Stimulated activated CD4-positive, alpha-beta T cell treated with anti-CD3 and anti-CD28 coated beads, Interleukin-15, amount 100 ng/mL, for 48 hours (primary cell): ENCODE data around the gene MED27.
"Not testable (repeated sequence)": the region's sequence is repeated elsewhere in the genome, so short reads cannot be mapped to it uniquely, and the experiment has no call there.

Experiments used
- DNase-seq, 2 donors: peaks; one replicate each; pipeline ENCODE4 v3.0.0-alpha.2; 2020; ENCODE audit warnings: low read depth in 2 of 2

Gene MED27

GRCh38 chr9:132016456-132016855 is 63.2 kb downstream of the MED27 start:
- DNase-seq: no peak

DNA sequence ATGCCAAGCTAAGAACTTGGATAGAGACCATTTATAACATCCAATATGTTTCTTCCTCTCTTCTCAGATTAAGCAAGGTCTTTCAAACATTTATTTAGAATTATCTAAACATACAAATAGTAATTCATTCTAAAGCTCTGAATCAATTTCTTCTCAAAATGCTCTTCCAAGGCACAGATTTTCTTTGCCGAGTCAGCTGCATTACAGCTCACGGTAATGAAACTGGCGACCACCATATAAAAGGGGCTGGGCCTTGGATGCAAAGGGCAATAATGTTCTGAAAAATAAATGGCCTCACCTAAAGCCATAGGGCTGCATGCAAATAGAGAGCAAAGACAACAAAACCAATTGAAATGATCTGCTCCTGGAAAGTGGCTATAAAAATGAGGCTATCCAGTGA is 63.8 kb downstream of the MED27 start:
- no peak for DNase-seq

GRCh38 chr9:132014218-132014805 is 65.4 kb downstream of the MED27 start:
- no peak for DNase-seq

DNA sequence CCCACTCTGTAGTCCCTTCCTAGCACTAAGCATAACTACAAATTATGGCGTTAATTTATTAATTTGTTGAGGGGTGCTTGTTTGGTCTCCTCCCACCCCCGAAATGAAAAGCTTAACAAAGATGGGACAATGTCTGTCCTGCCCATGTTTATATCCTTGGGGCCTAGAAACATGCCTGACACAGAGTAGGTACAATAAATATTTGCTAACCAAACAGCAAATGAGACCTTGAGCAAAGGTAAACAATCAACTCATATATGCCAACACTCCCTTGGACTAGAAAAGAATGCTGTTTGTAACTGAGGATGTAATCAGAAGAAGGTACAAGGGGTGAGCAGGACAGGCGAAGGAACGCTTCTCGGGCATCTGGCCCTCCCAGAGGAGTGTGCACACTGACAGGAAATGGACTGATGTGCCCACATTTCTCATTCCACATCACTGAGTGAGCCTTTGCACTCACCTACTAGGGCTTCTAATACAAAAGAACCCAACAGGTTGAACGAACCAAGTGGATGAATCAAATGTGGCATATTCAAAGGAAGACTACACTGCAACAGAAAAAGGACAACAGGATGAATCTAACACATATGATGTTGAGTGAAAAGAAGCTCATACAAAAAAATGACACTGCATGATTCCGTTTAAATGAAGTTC is 66.8 kb downstream of the MED27 start:
- DNase-seq: no peak

DNA sequence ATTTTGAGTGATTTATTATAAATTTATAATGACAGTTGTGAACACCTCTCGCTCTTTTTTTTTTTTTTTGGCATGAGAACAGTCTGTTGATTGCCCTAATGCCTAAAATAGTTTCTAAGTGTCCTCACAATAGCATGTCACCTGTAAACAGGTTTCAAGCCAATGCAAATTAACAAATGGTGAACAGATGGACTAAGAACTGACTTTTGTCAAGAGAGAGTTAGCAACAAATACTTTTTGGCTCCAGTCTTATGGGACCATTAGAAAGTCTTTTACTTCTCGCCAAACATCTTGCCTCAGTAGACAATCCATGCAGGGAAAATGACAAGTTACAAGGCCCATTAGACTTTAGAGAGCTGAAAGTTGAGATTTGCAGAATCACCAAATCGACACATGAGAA is 67.8 kb downstream of the MED27 start:
- no peak for DNase-seq

DNA sequence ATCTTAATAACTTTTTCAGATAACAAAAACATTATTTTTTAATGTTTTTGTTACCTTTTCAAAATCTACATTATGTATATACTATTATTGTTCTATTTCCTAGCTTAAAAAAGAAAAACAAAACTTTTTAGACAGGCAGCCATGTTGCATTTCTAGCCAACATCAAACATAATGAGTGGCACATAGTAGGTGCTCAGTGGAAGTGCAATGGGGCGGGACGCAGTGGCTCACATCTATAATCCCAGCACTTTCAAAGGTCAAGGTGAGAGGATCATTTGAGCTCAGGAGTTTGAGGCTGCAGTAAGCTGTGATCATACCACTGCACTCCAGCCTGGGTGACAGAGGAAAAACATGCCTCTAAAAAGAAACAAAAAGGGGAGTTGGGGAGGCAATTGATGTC is 68.4 kb downstream of the MED27 start:
- DNase-seq: no peak

- DNase-seq: not testable (repeated sequence)
Observed at GRCh38 chr9:132010201-132010600, 69.5 kb downstream of the MED27 start.

GRCh38 chr9:132008855-132009812 is 70.5 kb downstream of the MED27 start:
- DNase-seq: no peak

DNA sequence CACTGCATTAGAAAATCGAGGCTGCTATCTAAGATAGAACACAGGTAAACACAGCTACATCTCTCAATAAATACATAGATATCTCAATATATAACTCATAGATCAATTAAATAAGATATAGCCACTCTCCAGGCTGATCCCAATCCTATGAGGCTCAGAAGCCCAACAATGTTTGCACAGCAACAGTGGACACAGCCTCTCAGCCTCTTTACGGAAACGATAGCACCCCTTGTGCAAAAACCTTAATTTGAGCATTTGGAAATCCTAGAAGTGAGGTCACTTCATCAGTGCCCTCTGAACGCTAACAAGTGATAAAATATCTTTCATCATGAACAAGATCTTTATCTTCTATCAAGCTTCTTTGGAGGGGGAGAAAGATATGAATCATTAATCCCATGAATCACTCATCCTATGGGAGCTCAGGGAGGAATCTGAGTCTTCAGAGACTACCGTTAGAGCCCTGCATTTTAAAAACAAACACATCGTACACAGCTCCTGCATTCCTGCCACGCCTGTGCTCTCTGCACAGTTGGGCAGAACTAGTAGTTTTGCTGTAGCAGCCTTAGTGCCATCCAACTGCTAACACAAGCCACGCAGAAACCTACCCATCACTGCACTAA is 71.4 kb downstream of the MED27 start:
- no peak for DNase-seq

DNA sequence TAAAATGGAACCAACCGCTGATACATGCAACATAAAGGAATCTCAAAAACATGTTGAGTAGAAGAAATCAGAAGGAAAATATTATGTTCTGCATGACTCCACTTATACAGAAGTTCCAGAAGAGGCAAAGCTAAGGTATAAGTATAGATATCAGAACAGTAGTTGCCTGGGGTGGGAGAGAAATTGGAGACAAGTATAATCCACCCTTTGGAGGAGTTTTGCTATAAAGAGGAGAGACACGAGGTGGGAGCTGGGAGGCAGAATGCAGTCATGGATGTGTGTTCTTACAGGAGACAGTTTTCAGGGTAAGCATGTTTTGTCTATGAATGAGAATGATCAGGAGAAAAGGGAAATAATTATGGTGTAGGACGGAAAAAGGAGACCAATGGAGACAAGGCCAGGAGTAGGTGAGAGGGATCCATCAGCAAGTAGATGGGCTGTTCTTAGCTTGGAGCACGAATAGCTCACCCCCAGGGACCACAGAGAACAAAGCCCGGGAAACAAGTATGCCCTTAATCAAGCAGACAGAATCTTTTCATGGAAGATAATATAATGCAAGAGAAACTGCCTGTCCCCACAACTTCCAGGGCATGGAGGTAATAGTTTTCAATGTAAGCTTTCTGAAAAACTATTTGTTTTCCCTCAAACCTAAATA is 72.2 kb downstream of the MED27 start:
- no peak for DNase-seq

- DNase-seq: peak; percentile 24 to 36
Observed at GRCh38 chr9:132006677-132007370, 72.8 kb downstream of the MED27 start.

GRCh38 chr9:132005899-132006298 is 73.8 kb downstream of the MED27 start:
- no peak for DNase-seq

DNA sequence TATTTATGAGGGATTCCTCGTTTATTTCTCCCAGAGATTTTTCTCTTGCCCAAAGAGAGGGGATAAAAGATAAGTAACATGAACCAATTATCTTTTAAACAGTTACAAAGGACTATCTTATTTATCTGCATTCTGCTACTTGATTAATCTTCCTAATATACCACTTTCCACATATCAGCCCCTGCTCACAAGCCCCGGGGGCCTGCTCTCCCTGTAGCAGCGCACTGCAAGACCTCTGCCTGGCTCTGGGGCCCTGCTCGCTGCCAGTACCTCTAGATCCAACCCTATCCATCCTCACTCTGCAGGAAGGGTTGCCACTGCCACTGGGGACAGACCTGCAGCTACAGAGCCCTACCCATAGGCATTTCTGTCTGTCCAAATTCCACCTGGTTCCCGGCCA is 75.3 kb downstream of the MED27 start:
- DNase-seq: no peak

DNA sequence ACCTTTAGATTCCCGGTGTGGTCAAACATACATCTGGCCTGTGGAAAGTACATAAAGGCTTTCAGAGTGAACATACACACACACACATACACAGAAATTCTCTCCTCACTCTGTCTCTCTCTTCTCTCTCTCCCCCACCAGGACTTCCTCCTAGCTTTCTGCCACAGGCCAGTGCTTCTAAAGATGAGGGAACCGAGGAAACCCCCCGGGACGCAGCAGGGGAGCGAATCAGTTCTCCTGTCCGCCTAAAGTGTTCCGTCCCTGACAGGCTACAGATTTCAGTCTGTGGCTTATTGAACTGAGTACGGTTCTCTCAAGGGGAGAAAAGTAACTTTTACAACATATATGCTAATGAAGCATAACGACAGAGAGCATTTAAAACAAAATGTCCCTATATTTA is 75.8 kb downstream of the MED27 start:
- no peak for DNase-seq

- DNase-seq: no peak
Observed at GRCh38 chr9:132003319-132003704, 76.4 kb downstream of the MED27 start.

GRCh38 chr9:132002643-132003318 is 76.9 kb downstream of the MED27 start:
- DNase-seq: no peak

DNA sequence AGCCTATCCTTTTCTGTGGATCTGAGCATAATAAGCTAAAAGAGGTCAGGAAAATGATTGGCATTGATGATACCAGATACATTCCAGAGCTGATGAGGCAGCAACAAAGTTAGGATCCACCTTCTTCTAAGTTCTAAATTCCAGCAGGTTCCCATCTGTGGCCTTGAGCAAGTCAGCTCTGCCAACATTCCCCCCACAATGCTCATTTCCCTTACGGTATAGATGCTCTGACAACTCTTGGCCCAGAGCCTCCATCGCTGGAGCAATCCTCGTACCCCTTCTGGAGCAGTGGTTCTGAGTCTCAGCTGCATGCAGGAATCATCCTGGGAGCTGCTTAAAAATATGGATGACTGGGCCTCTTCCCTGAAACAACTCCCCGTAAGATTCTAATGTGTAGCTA is 78.1 kb downstream of the MED27 start:
- no peak for DNase-seq

DNA sequence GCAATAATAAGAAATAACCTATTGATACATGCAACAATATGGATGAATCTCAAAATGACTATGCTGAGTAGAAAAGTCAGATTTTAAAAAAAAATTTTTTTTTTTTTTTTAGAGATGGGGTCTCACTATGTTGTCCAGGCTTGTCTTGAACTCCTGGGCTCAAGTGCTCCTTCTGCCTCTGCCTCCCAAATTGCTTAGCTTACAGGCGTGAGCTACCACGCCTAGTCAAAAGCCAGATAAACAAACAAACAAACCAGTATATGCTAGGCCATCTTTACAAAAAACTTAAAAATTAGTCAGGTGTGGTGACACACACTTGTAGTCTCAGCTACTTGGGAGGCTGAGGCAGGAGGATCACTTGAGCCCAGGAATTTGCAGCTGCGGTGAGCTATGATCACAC is 79.0 kb downstream of the MED27 start:
- DNase-seq: no peak

DNA sequence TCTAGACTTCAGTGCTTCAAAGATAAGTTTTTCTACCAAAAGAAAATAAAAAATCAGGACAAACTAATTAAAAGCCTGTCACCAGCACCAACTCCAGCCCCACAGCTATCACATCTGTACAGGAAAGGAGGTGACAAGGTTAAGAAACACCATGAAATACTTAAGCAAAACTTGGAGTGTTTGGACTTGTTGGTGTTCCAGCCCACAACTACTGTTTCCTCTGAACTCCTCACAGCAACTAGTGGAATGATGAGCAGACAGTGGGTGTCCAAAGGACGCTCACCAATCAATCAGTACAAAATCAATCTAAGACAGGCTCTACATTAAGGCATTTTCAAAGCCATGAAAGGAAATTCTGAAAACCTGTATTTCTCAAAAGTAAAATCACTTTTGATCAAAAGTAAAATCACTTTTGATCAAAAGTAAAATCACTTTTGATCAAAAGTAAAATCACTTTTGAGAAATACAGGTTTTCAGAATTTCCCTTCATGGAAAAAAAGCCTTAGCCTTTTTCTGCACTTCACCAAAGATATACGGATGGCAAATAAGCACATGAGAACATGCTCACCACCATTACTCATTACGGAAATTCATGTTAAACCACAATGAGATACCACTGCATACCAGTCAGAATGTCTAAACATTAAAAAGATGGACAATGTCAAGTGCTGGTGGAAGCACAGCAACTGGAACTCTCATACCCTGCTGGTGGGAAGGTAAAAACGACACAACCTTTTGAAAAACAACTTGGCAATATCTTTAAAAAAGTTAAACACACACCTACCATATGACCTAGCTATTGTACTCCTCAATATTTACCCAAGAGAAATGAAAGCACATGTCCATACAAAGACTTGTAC is 79.7 kb downstream of the MED27 start:
- no peak for DNase-seq

DNA sequence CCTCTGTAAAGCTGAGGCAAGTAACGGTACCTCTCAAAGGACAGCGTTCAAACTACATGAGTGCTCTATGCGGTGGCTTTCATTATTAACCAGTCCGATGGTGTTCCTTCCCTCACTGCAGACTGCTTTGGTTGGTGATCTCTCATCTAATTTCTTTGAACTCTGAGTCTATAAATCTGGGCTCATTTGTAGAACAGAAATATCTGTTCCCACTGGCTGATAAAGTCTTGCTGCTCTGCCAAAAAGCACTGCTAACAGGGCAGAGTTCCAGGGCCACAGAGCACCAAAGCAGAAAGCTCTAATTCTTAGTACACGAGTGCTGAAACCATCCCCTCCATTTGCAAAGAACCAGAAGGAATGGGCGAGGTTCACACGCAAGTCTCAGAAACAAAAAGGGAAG is 81.9 kb downstream of the MED27 start:
- no peak for DNase-seq
